ENCODE data around the gene COX6B2.

The COX6B2 gene

GRCh38 chr19:55304980-55305379 lies 49.5 kb downstream of the COX6B2 start:
- DNase-seq (ENCODE audit: low spot score in 2 of 2): no peak
- ATAC-seq (replicated peaks; ENCODE audit: extremely low read depth, poor library complexity, severe bottlenecking): no peak
- H3K4me1 Mint-ChIP-seq: peaks cover 9% of the 10 kb centered on the region
- no peak overlapping the region for H3K27ac Mint-ChIP-seq (ENCODE audit: low read depth)
- peaks cover 2% of the 10 kb centered on the region for H3K36me3 Mint-ChIP-seq (ENCODE audit: insufficient read depth)
- H3K9me3 Mint-ChIP-seq: no peaks in the 10 kb centered on the region
- H3K4me3 Mint-ChIP-seq: no peak overlapping the region
- no peaks in the 10 kb centered on the region for H3K27me3 Mint-ChIP-seq

- H3K27me3 Mint-ChIP-seq: no peaks in the 10 kb centered on the region
- peaks cover 9% of the 10 kb centered on the region for H3K4me1 Mint-ChIP-seq
- no peak for ATAC-seq (replicated peaks; ENCODE audit: extremely low read depth, poor library complexity, severe bottlenecking)
- H3K4me3 Mint-ChIP-seq: no peak overlapping the region
- DNase-seq (ENCODE audit: low spot score in 2 of 2): no peak
- H3K27ac Mint-ChIP-seq (ENCODE audit: low read depth): no peak overlapping the region
- peaks cover 2% of the 10 kb centered on the region for H3K36me3 Mint-ChIP-seq (ENCODE audit: insufficient read depth)
- H3K9me3 Mint-ChIP-seq: no peaks in the 10 kb centered on the region
These were observed 50.1 kb downstream of the COX6B2 start for GRCh38 chr19:55304279-55304978.

- DNase-seq (ENCODE audit: low spot score in 2 of 2) (no peak), ATAC-seq (replicated peaks; ENCODE audit: extremely low read depth, poor library complexity, severe bottlenecking) (no peak)
- peaks cover 9% of the 10 kb centered on the region for H3K4me1 Mint-ChIP-seq
- H3K27me3 Mint-ChIP-seq: no peaks in the 10 kb centered on the region
- H3K9me3 Mint-ChIP-seq: no peaks in the 10 kb centered on the region
- H3K27ac Mint-ChIP-seq (ENCODE audit: low read depth): no peak overlapping the region
- H3K4me3 Mint-ChIP-seq: no peak overlapping the region
- peaks cover 2% of the 10 kb centered on the region for H3K36me3 Mint-ChIP-seq (ENCODE audit: insufficient read depth)
These were observed 51.0 kb downstream of the COX6B2 start for GRCh38 chr19:55303477-55303876.

GRCh38 chr19:55302318-55302703 lies 52.2 kb downstream of the COX6B2 start:
- Mint-ChIP-seq H3K27ac (ENCODE audit: low read depth) (peak overlapping the region; percentile 87), H3K4me3 (peak overlapping the region; percentile 78), H3K36me3 (ENCODE audit: insufficient read depth) (peaks cover 2% of the 10 kb centered on the region), H3K4me1 (peaks cover 9% of the 10 kb centered on the region), H3K9me3 (no peaks in the 10 kb centered on the region), H3K27me3 (no peaks in the 10 kb centered on the region)
- DNase-seq (ENCODE audit: low spot score in 2 of 2): no peak
- no peak for ATAC-seq (replicated peaks; ENCODE audit: extremely low read depth, poor library complexity, severe bottlenecking)

GRCh38 chr19:55301459-55302317 lies 52.8 kb downstream of the COX6B2 start:
- no peaks in the 10 kb centered on the region for H3K27me3 Mint-ChIP-seq
- H3K4me3 Mint-ChIP-seq: peak overlapping the region; percentile 78
- H3K4me1 Mint-ChIP-seq: peaks cover 9% of the 10 kb centered on the region
- H3K9me3 Mint-ChIP-seq: no peaks in the 10 kb centered on the region
- peak overlapping the region; percentile 87 for H3K27ac Mint-ChIP-seq (ENCODE audit: low read depth)
- H3K36me3 Mint-ChIP-seq (ENCODE audit: insufficient read depth): peaks cover 2% of the 10 kb centered on the region
- peak; percentile 81 for ATAC-seq (replicated peaks; ENCODE audit: extremely low read depth, poor library complexity, severe bottlenecking)
- peak; percentile 87 to 98 for DNase-seq (ENCODE audit: low spot score in 2 of 2)

- Mint-ChIP-seq H3K9me3 (no peaks in the 10 kb centered on the region), H3K4me3 (peak overlapping the region; percentile 78), H3K27ac (ENCODE audit: low read depth) (no peak overlapping the region), H3K36me3 (ENCODE audit: insufficient read depth) (peaks cover 2% of the 10 kb centered on the region), H3K27me3 (no peaks in the 10 kb centered on the region), H3K4me1 (peaks cover 9% of the 10 kb centered on the region)
- DNase-seq (ENCODE audit: low spot score in 2 of 2) (no peak), ATAC-seq (replicated peaks; ENCODE audit: extremely low read depth, poor library complexity, severe bottlenecking) (no peak)
These were observed 53.5 kb downstream of the COX6B2 start for GRCh38 chr19:55300886-55301458.

GRCh38 chr19:55299991-55300390 lies 54.5 kb downstream of the COX6B2 start:
- DNase-seq (ENCODE audit: low spot score in 2 of 2) (no peak), ATAC-seq (replicated peaks; ENCODE audit: extremely low read depth, poor library complexity, severe bottlenecking) (no peak)
- Mint-ChIP-seq H3K27ac (ENCODE audit: low read depth) (no peak overlapping the region), H3K36me3 (ENCODE audit: insufficient read depth) (peaks cover 2% of the 10 kb centered on the region), H3K9me3 (no peaks in the 10 kb centered on the region), H3K4me3 (no peak overlapping the region), H3K4me1 (peaks cover 9% of the 10 kb centered on the region), H3K27me3 (no peaks in the 10 kb centered on the region)

All from central memory CD8-positive, alpha-beta T cell (primary cell).